ENCODE measurements around the gene PCDHGC5.

Gene PCDHGC5

DNA sequence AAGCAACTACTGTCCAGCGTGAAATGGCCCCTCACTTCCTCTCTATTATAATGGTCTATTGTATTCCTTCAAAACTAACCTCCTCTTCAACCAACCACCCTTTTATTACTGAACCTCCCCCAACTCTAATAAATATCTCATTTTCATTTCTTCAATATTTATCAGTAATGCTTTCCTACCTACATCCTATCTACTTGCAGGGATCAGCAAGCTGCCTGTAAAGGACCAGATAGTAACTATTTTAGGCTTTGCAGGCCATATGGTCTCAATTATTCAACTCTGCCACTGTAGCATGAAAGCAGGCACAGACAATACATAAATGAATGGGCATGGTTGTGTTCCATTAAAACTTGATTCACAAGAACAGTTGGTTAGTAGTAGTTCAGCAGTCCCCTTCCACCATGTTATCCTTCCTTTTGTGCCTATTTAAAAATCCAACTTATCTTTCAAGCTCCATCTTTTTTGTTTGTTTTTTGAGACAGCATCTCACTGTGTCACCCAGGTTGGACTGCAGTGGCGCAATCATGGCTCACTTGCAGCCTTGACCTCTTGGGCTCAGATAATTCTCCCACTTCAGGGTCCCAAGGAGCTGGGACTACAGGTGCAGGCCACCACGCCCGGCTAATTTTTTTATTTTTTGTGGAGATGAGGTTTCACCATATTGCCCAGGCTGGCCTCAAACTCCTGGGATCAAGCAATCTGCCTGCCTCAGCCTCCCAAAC lies 45.8 kb downstream of the PCDHGC5 start:
- no peak for DNase-seq

All from NCI-H1105 (cell line).